PFSK-1 (cell line): Measurements from ENCODE around the gene OR4F3. TPM values are rescaled to one million over a fixed set of nuclear protein-coding genes. Genes with fewer than 3 reads are reported as not detected.
"Not testable (repeated sequence)": the region's sequence is repeated elsewhere in the genome, so short reads cannot be mapped to it uniquely, and the experiment has no call there.

Experiments
- FOXP2 ChIP-seq: optimal IDR thresholded peaks from 2 replicates; pipeline ENCODE3; 2011; ENCODE audit warnings: borderline replicate concordance, control low read depth, inconsistent platforms; ENCODE audit not compliant: insufficient read depth; ENCODE audit errors: extremely low read length, extremely low read depth
- POLR2AphosphoS5 ChIP-seq: IDR thresholded peaks from 2 replicates; pipeline ENCODE4 v1.6.1; 2012; ENCODE audit warnings: low read depth, mild to moderate bottlenecking, control low read depth, low read length, moderate library complexity
- SIN3A ChIP-seq: IDR thresholded peaks from 2 replicates; pipeline ENCODE4 v1.6.1; 2012; ENCODE audit warnings: mild to moderate bottlenecking, low read length, moderate library complexity, borderline replicate concordance; ENCODE audit not compliant: insufficient read depth
- polyA plus RNA-seq: library from polyadenylated mRNA; unstranded; fragments of >200 nt; gene quantifications from one replicate; pipeline ENCODE4 v1.2.1, GENCODE V29; 2012; ENCODE audit warnings: low read depth, missing spikeins; ENCODE audit not compliant: insufficient read length

OR4F3 gene
- polyA plus RNA-seq = not detected

GRCh38 chr5:181366968-181367367 is at the start of gene OR4F3:
TSS of gene OR4F3 (plus strand) at chr5:181367268.
- TF ChIP-seq POLR2AphosphoS5, SIN3A, FOXP2: not testable (repeated sequence)
